Measurements from ENCODE around the gene TANGO2. TPM values are rescaled to one million over a fixed set of nuclear protein-coding genes. Genes with fewer than 3 reads are reported as not detected.

TANGO2 gene
- total and polyA plus RNA-seq, 9 of the 15 experiments (the other 6 are each of a cell fraction or from before 2014, with no cell fraction given): 15.5 to 94.9 (median 70.1) TPM

DNA sequence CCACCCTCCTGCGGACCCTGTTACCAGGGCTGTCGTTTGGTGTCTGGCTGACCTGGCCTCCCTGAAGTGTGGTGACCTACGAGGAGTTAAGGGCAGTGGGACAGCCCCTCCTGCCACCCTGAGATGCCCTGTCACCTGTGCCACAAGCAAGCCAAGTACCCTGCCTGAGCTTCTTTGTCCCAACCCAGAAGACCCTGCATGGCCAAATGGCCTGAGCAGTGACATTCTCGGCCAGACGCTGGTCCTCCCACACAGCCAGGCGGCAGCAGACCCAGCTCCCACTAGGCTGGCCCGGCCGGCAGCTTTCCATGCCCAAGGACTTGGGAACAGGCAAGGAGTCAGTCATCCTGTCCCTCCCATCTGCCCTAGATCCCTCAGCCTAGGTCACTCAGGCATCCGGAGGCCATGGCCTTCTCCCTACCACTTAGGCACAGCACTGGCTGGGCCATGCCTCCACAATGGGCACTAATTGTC lies 11.9 kb upstream of the TANGO2 start (continued):
- TF ChIP-seq RBM14 (IDR thresholded peaks at IDR 0.05; ENCODE audit: borderline replicate concordance, insufficient read depth, low read depth, low read length): no peak
- no peak for TF ChIP-seq CTCFL (IDR thresholded peaks at IDR 0.05; ENCODE audit: borderline replicate concordance, insufficient read depth, low read depth, low read length, poor library complexity, severe bottlenecking)
- TF ChIP-seq DEAF1 (CRISPR knock-in tag; IDR thresholded peaks at IDR 0.05): no peak
- no peak for TF ChIP-seq ZNF589 (CRISPR knock-in tag; IDR thresholded peaks at IDR 0.05; ENCODE audit: low read depth)
- no peak for TF ChIP-seq ZNF695 (CRISPR knock-in tag; IDR thresholded peaks at IDR 0.05)
- TF ChIP-seq POU5F1 (IDR thresholded peaks at IDR 0.05; ENCODE audit: borderline replicate concordance, low read depth, low read length, partially characterized antibody): no peak
- no peak for TF ChIP-seq HDAC2 (IDR thresholded peaks at IDR 0.05)
- no peak for TF ChIP-seq HNRNPK (IDR thresholded peaks at IDR 0.05; ENCODE audit: low read depth, low read length, poor library complexity, severe bottlenecking)
- no peak for TF ChIP-seq CHAMP1 (IDR thresholded peaks at IDR 0.05)
- no peak for TF ChIP-seq SAP30 (IDR thresholded peaks at IDR 0.05; ENCODE audit: borderline replicate concordance, insufficient read depth, low read depth, low read length, poor library complexity, severe bottlenecking)
- 0 out of 2 replicates have a peak, but pooled peaks have one; percentile 57 for TF ChIP-seq E2F3 (CRISPR knock-in tag; IDR thresholded peaks at IDR 0.05)
- no peak for TF ChIP-seq NCOA1 (IDR thresholded peaks at IDR 0.05; ENCODE audit: low read depth)
- TF ChIP-seq SUPT5H (IDR thresholded peaks at IDR 0.05): no peak
- TF ChIP-seq TFE3 (CRISPR knock-in tag; IDR thresholded peaks at IDR 0.05): no peak

All from K562 (cell line).